Endometrium (tissue), 2 donors: ENCODE results near the gene GRK3.

Experiments used
- FAIRE-seq: peaks from 2 replicates; lab custom pipeline; 2012; peaks lifted over from hg19 to GRCh38; lab: Jason Lieb, UNC
- donor health status: control.
- donor health status: control.

Gene GRK3

GRCh38 chr22:25736378-25737011 lies 172.0 kb downstream of the GRK3 start:
- no peak for FAIRE-seq

DNA sequence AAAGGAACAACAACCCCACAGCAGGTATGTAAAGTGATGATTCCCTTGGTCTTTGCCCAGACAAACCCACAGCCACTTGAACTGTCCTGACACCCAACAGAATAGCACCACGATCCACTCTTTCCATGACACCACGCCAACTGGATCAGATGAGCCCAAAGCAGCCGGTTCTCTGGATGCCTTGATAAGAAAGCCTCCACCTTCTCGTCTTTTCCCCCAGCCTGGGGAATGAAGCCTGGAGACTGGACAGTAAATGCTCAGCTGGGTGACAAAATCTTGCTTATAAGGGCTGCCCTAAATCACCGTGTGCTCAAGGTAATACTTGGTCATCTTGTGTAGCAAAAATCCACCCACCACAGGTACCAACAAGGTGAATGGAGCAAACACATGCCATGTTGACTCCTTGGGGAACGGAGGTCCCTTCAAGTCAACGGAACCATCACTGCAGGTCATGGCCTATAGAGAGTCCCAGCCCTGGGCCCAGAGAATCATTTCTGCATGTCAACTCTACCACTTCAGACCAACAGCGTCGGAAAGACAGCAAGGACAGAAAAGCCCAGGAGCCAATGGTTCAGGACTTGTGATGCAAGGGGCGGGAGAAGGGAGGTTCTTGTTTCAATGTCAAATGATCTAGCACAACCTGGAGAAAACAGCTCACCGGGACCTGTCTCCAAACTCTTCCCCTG lies 175.3 kb downstream of the GRK3 start:
- no peak for FAIRE-seq

- FAIRE-seq, result no peak
Measured at GRCh38 chr22:25741692-25742626, 177.5 kb downstream of the GRK3 start, which contains the start of gene MYO18B. Gene MYO18B, plus strand, starts transcription at chr22:25742188. Its CDS starts 18,905 bp downstream, at chr22:25761093.

DNA sequence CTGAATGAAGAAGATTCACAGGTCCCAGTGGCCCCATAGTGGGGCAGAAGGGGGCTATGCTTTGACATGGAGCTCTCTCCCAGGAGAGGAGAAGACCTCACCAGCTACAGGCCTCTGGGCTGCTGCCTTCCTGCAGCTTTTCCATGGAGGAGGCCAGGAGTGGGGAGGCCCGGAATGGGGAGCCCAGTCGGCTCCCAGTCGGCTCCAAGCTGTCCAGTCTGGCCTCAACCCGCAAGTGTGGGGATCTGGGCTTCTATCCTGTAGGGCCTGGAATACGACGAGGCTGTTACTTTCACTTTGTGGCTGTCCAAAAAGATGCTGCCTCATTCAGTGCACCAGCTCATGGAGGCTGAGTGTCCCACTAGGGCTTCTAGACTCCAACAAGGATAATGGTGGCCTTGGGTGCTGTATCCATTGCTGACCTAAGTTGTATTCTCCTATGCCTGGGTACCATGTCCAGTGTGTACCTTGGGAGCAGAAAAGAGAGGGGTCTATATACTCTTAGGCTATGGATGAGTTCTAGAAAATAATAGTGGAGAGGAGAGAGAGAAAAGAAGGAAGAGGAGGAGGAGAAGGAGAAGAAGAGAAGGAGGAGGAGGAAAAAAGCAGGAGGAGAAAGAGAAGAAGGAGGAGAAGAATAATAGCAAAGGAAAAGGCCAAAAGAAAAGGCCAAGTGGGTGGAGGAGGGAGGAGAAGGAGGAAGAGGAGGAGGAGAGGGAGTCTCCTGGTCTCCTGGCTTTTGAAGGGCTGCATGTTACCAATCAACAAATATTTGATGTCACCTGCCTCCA lies 178.6 kb downstream of the GRK3 start:
- no peak for FAIRE-seq

DNA sequence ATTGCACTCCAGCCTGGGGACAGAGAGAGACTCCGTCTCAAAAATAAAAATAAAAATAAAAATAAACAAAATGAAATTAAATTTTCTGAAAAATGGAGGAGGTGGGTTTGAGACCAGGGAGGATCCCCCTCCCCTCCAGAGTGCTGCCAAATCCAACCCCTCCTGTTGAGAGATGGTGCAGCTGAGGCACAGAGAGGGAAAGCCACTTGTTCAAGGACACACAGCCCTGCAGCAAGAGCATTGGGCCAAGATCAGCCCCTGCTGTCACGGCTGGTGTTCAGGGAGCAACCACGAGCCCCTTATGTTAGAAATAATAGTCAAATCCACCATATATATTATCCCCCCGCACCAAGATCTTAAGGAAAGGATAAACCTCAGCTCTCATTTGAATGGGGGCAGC lies 180.2 kb downstream of the GRK3 start:
- FAIRE-seq, result no peak

DNA sequence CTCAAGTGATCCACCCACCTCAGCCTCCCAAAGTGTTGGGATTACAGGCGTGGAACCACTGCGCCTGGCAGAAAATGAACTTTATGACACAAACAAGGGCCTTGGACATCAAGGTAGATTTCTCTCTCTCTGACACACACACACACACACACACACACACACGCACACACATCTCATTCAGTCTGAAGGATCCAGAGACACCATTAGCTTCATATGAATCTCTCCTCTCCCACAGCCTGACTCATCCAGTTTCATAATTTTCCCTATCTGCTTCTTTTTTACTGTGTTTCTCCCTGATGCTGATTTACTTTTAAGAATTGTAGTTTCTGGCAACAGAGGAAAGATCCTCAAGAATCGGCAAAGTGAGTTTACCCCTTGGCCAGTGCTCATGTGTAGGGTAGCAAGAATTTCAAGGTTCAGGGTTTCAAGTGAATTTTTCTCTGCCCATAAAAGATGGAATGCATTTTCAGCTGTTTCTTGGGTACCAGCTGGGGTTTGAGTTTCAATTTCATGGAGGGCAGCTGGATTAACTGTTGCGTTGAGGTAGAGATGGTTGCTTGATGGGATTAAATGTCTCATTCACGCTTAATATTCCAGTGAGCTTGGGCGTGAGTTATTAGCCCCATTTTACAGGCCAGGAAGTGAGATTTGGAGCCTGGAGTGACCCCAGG lies 181.0 kb downstream of the GRK3 start:
- FAIRE-seq, result no peak

- FAIRE-seq, result no peak
Measured at GRCh38 chr22:25746012-25746373, 181.5 kb downstream of the GRK3 start.

DNA sequence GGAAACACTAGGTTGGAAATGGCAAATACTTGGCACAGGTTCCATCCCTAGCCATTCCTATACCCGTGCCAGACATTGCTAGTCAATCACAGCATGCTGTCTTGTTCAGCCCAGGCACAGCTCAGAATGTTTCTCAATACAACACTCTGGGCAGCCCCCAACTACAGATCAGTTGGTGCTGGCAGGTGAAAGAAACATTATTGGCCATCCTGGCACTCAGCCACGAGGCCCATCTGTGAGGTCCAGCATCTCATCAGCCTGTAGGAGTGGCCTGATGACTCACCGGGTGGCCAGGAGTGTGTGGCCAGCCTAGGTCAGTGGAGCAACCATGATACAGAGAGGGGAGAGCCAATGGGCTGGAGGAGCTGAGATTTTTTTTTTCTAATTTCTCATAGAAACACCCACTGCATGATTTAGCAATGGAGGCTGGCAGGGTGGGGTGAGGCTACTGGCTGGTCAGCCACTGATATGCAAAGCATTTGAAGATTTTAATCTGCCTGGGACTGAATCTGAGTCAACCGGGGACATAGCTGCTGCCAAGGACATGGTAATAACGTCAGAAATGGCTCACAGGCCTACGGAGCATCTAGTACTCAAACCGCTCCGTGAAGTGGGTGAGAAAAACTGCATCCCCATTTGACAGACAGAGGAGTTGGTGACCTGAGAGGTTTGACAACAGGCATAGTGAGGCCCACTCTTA lies 182.9 kb downstream of the GRK3 start:
- FAIRE-seq, result no peak

DNA sequence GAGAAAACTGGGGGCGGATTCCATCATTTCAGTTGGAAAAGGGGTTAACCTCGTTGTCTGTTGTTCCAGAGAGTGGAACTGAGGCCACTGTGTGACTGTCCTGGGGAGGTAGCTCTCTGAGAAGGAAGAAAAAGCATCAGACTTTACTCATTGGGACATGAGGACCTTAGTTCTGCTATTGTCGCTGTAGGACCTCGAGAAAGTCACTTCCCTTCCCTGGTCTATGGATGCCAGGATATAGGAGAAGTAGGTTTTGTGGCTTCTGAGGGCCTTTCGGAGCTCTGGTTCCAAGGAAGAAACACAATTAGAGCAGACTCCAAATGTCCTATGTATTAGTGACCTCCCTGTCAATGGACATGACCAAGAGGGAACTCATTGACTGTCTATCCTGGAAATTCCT lies 183.7 kb downstream of the GRK3 start:
- FAIRE-seq, result no peak

DNA sequence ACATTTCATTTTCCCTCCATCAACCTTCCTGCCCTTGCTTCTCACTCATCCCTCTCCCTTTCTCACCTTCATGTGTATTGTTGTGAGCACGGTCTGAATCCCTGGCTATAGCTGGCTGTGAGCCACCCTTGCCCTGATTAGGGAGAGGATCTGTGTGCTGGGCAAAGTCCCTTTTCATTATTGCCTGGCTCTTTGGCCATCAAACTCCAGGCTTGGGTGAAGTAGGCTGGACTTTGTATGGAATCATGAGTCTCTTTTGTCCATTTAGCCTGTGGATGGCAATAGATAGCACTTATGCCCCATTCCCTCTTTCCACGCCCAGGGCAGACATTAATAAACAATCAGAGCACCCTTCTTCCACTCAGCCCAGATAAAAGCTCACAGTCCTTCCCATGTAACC lies 184.2 kb downstream of the GRK3 start:
- FAIRE-seq, result no peak

GRCh38 chr22:25749420-25750169 lies 185.1 kb downstream of the GRK3 start:
- FAIRE-seq, result no peak

GRCh38 chr22:25750569-25751173 lies 186.2 kb downstream of the GRK3 start:
- FAIRE-seq, result no peak

DNA sequence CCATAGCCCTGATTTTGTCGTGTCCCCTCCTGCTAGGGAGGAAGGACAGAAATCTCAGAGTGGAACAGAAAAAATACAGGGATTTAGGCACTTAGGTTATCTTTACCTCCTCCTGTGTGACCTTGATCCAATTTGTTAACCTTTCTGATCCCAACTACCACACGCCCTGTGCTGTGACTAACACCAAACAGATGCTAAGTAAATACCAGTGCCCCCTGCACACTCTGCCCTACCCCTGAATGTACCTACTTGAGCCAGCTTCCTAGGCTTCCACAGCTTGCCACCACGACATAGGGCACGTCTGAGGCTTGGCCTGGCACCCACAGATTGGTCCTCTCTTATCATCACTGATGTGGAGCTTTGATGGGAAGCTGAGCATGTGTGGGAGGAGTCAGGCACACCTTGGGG lies 186.7 kb downstream of the GRK3 start:
- FAIRE-seq, result no peak

DNA sequence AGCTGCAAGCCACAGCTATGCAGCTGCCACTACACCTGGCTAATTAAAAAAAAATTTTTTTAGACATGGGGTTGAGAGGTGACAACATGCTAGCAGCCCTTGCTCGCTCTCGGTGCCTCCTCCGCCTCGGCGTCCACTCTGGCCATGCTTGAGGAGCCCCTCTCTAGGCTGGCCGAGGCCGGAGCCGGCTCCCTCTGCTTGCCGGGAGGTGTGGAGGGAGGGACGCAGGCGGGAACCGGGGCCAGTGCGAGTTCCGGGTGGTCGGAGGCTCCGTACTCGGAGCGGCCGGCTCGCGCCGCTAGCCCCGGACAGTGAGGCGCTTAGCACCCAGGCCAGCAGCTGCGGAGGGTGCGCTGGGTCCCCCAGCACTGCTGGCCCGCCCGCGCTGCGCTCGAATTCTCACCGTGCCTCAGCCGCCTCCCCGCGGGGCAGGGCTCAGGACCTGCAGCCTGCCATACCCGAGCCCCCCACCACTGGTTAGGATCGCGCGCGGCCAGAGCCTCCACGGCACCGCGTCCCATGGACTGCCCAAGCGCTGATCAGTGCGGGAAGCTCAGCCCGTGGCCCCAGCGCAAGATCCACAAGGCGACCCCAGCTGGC lies 188.2 kb downstream of the GRK3 start:
- FAIRE-seq, result no peak

DNA sequence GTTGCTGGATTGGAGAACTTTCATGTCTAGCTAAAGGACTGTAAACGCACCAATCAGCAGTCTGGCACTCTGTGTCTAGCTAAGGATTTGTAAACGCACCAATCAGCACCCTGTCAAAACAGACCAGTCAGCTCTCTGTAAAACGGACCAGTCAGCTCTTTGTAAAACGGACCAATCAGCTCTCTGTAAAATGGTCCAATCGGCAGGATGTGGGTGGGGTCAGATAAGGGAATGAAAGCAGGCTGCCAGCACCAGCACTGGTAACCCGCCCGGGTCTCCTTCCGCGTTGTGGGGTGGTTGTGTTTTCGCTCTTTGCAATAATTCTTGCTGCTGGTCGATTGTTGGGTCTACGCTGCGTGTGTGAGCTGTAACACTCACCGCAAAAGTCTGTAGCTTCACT lies 188.8 kb downstream of the GRK3 start:
- FAIRE-seq, result no peak

- no peak for FAIRE-seq
Measured at GRCh38 chr22:25754527-25755202, 190.2 kb downstream of the GRK3 start.

DNA sequence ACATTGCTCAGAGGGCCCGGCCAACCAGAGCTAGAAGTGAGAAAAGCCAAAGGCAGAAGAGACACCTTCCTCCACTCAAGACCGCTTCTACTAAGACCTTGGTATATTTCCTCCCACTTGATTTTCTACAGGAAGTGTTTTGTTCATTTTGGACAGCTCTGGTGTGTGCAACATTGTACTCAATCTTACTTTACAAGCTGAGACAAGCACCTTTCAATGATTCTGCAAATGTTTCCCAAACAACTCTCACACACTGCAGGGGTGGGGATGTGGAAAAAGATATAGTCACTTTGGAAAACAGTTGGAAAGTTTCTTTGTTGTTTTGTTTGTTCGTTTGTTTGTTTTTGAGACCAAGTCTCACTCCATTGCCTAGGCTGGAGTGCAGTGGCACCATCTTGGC lies 193.2 kb downstream of the GRK3 start:
- no peak for FAIRE-seq

DNA sequence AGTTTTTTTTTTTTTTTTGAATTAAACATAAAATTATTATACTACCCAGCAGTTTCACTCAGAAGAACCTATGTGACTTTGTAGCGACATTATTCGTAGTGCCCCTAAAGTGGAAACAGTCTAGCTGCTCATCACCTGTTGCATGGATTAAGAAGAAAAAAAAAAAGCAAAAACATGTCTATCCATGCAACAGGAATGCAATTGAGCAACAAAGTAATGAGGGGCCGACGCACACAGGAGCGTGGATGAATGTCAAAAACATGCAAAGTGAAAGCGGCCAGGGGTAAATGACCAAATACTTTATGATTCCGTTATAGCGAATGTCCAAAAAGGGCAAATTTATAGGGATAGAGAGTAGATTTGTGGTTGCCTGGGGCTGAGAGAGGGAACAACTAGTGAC lies 193.8 kb downstream of the GRK3 start:
- FAIRE-seq, result no peak

- no peak for FAIRE-seq
Measured at GRCh38 chr22:25759825-25760231, 195.4 kb downstream of the GRK3 start.
